Islet of Langerhans (tissue), 1 donor: ENCODE results near the gene MTSS2.

Source experiments
- FAIRE-seq: peaks from one replicate; lab custom pipeline; 2011; peaks lifted over from hg19 to GRCh38; lab: Jason Lieb, UNC

MTSS2 gene

DNA sequence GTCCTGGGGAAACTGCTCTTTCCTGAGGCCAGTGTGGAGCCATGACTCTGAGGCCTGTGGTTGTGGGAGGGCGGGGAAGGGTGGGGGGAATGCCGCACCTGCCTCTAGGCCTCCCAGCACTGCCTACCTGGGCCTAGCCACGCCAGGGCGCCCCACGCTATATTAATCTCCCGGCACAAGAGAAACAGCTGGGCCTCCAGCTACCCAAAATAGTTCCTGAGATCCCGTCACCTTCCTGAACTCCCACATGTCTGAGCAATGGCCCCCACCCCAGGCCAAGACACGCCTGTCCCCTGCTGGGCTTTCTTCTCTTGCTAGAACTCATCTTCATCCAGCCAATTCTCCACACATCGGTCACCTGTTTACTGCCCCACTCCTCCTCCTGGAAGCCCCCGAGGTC lies 13.0 kb upstream of the MTSS2 start:
- no peak for FAIRE-seq

DNA sequence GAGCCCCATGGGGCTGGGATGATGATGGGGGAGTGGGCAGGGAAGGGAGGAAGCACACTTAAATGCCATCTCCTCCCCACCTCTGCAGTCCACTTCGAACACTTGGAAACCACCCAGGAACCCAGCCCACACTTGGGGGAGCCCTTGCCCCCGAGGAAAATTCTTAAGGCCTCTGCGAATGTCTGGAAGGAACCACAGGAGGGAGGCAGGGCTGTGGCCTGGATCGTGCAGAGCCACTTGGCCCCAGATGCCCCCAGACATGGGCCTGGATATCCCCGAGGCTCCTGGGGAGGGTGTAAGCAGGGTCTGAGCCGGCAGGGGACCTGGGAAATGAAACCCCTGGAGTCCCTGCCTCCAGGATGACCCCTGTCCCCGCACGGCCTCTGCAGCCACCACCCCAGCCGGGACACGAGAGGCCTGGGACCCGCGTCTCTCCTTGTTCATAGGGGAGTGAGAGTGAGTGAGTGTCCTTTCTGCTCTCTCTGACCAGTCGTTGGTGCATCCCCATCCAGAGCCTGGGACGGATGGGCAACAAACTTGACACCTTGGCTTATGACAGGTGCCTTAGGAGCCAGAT lies 11.8 kb upstream of the MTSS2 start:
- no peak for FAIRE-seq

DNA sequence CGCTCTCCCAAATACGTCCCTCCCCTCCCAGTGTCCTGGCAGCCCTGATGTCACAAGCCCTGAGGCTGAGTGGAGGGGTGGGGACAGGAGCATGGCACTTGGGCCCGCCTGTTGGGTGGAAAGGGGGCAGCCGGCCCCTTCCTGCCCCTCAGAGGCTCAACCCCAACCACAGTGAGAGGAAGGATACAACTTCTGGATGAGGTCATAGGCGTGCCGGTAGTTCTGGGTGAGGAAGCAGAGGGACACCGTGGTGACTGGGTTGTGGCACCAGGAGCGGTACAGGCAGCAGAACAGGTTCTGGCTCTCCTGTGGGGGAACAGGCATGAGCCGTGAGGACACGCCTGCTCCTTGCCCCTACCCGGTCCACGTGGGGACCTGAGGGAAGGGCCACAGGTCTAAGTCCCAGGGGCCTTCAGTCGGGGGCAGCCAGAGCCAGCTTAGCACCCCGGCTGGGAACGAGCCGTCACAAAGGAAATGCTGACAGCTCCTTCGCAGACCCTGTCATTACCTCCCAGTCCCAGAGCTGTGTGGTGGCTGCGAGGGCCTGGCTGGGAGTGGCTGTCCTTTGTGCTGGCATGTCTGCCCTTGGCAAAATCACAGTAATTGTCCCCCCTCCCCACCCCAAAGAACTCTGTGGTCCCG lies 11.2 kb upstream of the MTSS2 start:
- no peak for FAIRE-seq

DNA sequence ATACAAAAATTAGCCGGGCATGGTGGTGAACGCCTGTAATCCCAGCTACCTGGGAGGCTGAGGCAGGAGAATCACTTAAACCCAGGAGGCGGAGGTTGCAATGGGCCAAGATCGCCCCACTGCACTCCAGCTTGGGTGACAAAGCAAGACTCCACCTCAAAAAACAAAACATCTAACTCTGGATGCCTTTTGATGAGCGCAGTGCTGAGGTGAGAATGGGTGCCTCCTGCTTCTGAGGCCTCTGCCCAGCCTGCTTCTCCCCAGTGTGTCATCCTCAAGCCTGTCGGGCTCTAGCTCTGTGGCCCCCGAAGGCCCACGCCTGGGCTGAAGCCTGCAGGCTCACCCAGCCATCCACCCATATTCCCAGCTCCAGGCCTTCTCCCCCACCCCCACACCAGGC lies 10.5 kb upstream of the MTSS2 start:
- FAIRE-seq = no peak

DNA sequence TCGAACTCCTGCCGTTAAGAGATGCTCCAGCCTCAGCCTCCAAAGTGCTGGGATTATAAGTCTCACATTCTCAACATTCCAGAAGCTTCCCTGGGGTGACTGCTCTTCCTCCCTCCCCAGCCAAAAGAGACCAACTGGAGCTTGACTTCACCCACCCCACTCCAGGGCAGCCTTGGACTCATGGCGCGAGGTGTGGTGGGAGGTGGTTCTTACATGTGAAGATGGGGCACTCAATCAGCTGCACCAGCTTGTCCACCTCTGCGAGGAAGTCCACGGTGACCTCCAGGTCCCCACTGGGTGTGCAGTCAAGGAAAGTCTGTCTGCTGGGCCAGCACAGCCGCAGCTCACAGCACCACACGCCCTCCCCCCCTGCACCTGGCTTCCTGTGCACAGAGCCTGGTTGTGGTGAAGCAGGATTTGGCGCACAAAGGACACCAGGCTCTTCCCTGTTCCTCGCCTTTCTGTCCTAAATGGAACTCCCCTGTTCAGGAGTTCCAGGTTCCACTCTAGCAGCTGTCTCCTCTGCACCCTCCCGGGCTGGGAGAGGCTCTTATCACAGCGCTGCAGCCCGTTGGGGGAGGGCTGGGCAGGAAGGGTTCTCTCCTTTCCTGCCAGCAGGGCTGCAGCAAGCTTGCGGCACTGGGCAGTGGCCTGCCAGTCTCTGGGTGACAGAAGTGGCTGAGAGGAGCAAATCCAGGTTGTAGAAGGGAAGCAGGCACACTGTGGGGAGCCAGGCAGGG lies 9.6 kb upstream of the MTSS2 start:
- FAIRE-seq = no peak

DNA sequence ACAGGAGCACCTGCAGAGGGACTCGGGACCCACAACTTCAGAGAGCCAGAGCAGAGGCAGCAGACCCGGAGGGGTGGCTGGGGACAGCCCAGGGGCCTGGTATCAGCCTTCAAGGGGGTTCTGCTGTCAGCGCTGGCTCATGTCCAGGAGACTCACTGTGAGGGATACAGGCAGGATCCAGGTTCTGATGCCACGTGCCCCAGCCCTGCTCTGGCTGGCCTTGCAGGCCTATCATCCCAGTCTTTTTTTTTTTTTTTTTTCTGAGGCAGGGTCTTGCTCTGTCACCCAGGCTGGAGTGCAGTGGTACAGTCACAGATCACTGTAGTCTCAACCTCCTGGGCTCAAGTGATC lies 9.0 kb upstream of the MTSS2 start:
- FAIRE-seq = no peak

DNA sequence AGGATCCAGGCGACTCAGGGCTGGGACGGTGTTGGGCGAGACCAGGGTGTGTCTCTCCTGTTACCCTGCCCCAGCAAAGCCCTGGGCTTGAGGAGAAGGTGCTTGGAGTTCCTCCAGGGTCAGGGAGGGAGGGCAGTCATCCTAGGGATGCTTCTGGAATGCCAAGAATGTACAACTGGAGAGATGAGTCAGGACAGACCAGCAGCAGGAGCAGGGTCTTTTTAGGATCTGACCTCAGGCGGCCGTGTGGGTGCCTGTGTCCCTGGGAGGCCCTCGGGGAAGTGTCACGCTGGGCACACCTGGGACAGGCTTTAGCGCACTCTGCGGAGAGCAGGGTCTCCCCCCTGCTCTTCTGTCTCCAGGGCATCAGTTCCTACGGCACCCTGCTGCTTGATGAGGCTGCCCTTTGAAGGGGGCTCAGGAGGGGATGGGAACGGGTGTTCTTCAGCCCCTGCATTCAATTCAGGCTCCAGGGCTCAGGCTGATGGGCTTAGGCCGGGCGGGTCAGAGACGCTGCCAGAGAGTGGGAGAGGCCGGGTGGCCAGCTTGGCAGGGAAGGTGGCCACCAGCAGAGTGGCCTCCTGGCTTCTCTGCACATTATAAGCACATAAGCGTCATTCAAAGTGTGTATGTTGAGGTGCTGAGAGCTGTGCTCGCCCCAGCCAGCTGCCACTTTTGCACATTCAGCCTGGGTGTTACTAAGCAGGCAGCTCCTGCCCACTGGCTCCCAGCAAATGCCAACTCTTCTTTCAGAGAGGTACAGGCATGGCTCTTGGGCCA lies 8.4 kb upstream of the MTSS2 start:
- no peak for FAIRE-seq

DNA sequence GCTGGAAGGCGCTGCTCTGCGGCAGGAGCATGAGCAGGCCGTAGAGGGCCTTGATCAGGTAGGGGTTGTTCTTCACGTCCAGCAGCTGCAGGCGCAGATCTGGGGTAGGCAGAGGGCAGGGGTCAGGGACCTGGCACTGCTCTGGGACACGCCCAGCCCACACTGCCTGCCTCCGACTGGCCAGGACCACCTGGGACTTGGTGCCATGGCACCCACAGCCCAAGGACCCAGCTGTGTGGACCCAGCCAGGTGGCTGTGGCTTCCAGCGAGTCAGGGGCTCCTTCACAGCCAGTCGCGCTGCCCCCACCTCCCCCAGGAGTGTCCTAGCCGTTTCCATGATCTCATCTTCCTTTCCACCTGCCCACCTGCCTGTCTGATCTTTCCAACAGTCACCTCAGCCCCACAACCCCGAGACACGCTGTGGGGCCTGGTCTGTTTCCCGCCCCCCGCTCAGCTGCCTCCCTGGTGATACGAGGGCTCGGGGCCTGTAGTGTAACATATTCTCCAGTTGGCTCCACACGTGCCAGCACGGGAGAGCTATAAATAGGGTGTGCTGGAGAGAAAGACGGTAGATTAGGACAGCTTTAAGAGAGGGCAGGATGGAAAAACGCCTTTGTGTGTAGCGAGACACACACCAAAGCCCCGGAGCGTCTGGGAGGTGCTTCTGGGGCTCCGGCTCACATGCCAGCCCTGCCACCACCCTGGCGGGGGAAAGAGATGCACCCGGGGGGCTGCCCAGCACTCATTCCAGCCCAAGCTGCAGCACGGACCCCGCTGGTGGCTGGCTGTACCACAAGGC lies 7.2 kb upstream of the MTSS2 start:
- no peak for FAIRE-seq

DNA sequence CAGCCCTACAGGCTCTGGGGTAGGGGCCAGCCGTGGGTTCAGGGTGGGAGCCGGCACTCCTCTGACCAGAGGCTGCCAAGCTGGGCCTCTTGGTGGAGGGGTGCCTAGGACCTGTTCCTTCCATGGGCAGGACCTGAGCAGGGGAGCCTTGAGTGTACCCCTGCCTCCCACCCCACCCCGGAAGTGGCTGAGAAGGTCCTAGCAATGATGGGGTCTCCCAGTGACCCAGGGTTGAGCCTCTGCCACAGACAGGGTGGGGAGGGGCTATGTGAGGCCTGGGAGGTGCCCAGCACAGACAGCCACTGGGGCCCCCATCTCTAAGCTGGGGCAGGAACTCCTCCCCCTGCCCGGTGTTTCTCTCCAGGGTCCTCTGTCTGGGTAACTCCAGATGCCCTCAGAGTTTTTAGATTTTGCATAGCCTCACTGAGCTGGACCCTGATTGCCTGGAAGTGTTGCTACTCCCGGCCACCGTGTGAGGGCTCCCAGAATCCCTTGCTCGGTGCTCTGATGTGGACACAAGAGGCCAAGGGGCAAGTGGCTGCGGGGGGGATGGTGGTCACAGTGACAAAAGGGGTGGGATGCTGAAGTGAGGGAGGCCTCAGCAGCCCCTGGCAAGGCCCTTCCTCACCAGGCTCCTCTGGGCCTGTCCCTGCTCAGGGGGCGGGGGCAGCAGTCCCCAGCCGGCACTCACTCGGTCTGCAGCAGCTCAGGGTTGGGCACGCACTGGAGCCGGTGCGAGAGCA lies 6.4 kb upstream of the MTSS2 start:
- no peak for FAIRE-seq

DNA sequence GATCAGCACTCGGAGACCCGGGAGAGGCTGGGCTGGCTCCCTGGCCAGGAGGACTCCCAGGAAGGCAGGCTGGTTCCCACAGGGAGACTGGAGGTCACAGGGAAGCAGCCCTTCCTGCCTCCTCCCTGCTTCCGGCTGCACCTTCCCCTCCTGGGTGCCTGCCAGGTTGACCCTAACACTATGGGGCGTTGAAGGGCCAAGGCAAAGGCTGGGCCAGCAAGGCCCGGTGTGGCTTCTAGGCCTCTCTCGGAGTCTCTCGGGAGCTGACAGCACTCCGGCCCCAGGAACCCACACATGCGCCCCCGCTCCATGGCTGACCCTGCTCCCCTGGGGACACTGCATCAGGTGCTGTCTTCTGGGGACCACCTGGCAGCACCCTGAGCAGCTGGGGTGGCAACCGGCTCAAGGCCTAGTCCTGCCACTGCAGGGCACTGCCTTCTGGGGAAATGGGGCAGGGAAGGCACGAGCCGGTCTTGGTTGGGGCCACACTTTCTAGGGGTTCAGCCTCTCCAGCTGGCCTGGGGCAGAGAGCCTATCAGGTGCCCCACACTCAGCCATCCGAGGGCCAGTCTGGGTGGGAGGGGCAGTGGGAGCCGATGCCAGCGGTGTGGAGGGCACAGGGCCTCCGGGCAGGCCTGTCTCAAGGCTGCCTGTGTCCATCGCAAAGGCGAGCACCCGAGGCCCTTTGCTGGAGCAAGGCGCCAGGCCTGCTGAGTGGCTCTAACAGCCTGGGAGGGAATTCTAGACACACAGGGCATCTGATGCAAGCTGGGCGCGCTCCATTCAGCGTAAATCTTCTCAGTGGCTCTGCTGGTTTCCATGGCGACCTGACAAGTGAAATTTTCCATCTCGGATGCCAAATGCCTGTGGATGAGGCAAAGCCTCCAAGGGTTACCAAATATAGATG lies 5.6 kb upstream of the MTSS2 start:
- FAIRE-seq = no peak

DNA sequence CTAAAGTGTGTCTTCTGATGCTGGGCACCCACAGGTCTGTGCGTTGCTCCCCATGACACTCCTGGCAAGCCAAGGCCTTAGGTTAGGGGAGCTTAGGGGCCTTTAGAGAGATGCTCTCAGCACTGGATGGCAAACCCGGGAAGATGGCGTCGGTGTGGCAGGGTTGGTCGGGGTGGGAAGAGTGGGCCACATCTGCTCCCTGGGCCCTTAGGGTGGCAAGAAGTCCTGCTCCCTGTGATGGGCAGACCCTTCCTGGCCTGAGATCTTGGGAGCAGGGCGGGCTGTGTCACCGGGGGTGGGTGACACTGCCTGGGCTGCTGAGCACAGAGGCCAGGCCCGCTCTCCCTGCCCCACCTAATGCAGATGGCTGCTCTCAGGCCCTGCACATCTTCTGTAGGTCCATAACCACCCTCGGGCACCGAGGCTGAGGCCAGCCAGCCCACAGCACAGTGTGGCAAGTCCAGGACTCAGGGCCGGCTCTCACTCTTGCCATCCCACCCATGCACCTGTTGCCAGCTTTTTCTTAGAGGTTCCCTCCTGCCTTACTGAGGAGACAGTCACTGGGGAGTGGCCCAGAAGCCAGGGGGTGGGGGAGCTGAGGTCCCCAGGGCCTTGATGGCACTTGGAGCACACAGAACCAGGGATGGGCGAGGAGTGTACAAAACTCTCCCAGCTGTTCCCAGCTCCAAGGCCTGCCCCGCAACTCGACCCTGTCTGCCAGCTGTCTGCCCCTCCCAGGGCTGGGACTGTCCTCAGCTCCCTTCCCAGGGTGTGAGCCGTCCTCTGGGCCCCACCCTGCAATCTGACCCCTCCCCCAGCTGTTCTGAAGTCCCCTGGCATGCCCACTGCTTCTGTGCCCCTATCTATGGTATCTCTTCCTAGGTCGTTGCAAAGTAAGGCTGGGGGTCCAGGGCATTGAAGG lies 4.4 kb upstream of the MTSS2 start:
- no peak for FAIRE-seq

DNA sequence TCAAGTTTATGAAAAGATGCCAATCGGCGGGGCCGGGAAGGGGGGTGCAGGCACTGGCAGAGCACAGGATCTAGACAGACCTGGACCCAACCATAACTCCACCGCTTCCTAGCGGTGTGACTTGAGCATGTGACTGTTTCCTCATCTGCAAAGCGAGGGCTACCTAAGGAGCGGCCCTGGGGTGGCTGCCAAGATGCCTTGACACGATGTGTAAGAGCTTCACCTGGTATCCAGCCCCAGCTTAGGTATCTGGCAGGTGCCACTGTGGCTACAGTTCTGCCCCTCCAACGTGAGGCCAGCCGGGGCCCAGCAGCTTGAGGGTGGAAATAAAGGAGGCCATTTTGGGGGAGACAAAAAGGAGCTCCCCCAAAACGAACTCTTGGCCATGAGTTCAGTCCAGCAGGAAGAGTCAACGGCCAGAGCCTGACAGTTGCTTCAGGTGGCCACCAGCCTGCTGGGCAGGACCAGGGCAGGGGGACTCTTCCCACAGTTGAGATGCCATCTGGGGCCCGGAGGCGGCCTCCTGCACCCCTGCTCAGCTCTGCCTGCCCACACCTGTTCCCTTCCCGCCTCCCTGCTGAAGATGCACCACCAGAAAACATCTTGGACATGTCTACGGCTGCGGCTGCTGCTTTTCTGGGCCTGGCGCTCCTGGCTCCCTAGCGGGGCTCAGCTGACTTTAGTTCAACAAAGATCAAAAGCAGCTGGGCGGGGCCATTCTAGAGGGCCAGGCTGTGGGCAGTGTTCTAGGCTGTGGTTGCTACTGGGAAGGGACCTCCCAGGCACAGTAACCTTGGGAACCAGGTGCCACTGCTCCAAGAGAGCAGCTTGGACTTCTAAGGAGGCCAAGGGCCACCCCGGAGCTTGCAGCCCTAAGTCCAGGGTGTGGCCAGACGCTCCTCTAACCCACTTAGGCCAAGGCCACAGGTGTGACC lies 3.4 kb upstream of the MTSS2 start:
- FAIRE-seq = no peak

DNA sequence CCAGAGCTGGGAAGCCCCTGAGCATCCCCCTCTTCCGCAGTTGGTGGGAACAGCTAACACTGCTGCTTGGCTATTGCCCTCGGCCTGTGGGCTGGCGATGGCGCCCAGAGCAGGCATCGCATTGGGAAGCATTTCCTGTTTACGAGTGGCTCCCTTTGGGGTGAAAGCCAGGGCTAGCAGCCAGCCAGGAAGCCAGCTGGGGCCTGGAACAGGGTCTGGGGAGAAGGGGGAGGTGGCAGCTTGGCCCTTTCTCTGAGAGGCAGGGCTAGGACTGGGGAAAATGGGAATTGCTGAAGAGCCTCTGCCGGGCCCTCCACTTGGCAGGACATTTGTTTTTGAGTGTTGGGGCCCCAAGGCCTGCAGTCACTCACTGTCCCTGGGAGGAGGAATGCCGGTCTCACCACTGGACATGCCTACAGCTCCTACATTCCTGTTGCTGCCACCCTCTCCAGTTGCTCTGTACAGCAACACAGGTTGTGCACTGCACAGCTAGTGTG lies 2.4 kb upstream of the MTSS2 start:
- no peak for FAIRE-seq

DNA sequence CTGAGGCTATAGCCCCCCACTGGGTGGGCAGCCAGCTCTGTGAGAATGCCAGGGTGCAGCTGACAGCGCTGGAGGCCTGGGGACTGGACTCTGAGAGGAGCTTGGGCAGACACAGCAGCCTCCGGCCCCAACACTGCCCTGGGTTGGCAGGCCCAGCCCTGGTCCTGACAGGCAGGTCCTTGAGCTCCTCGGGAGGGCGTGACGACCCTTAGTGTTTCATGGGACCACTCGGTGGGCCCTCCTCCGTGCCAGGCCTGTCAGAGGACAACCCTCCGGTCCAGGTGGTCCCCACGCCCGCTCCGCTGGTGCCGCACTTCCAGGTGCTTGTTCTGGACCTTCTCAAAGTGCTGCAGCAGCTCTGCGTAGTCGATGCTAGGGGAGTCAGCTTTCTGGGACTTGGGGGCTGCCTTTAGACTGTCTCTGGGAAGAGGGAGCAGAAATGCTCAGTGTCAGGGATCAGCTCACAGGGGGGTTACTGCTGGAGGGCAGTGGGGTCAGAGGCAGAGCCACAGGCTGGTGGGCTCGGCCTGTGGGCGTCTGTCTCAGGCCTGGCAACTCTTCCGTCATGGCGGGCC lies 1.9 kb upstream of the MTSS2 start:
- no peak for FAIRE-seq

DNA sequence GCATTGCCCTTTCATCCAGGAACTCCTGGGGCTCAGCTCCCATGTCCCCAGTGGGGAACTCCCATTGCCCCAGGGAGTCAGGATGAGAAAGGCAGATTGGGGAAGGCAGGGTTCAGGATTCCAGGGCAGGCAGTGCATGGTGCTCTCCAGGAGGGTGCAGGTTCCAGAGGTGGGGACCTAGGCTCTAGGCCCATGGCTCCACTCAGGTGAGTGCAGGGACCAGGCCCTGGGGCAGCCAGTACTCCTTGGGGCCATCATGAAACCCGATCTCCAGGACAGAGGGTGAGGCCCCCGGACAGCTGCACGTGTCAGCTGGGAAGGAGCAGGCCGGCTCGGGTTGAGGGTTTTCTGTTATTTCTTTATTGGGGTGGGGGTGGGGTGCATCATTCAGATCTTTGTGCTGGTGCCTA lies 1.3 kb upstream of the MTSS2 start:
- no peak for FAIRE-seq

DNA sequence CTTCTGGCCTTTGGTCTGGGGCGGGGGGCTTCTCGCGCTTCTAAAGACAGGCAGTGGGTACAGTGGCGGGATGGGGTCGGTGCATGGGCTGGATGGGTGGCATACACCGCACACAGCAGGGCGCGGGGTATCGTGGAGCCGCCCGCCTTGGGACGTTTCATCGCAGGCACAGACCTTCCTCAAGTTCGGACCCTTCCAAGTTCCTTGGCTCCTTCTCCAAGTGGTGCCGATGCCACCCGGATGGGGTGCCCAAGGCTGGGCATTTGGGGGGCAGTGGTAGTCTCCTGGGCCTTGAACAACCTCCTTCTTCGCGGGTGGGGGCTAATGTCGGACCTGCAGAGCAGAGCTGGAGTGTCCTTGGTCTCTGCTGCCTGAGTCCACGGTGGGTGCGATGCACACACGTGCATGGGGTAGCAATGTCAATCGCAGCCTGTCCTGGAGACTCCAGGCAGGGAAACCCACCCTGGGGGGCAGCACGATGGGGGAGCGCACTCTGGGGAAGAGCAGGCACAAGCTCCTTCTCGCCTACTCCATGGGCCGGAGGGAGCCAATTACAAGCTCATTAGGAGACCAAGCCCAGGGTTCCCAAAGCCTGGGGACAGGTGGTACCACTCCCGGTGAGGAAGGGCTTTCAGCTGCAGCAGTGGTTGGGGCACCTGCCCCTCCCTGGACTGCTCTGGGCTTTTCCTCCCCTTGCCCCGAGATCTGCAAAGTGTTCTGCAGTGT lies 686 bp upstream of the MTSS2 start:
- no peak for FAIRE-seq
